Fibroblast of pulmonary artery (primary cell): ENCODE measurements around the gene CLEC2D.

Experiments used
- DNase-seq: peaks from one replicate; pipeline ENCODE4 v3.0.0-alpha.2; 2010; ENCODE audit warnings: low read depth
- H3K4me3 ChIP-seq: replicated peaks from 2 replicates; pipeline ENCODE4 v1.5.1; 2011; ENCODE audit warnings: low read depth, mild to moderate bottlenecking, control low read depth, low read length, moderate library complexity
- CTCF ChIP-seq: IDR thresholded peaks from 2 replicates; pipeline ENCODE4 v1.5.1; 2011; ENCODE audit warnings: mild to moderate bottlenecking, control low read depth, low read length, inconsistent platforms; ENCODE audit errors: missing control alignments

Gene CLEC2D

GRCh38 chr12:9646794-9647781 lies 22.4 kb upstream of the CLEC2D start:
- TF ChIP-seq CTCF = no peak
- peak overlapping the region; percentile 65 for H3K4me3 ChIP-seq
- peak; percentile 32 for DNase-seq

DNA sequence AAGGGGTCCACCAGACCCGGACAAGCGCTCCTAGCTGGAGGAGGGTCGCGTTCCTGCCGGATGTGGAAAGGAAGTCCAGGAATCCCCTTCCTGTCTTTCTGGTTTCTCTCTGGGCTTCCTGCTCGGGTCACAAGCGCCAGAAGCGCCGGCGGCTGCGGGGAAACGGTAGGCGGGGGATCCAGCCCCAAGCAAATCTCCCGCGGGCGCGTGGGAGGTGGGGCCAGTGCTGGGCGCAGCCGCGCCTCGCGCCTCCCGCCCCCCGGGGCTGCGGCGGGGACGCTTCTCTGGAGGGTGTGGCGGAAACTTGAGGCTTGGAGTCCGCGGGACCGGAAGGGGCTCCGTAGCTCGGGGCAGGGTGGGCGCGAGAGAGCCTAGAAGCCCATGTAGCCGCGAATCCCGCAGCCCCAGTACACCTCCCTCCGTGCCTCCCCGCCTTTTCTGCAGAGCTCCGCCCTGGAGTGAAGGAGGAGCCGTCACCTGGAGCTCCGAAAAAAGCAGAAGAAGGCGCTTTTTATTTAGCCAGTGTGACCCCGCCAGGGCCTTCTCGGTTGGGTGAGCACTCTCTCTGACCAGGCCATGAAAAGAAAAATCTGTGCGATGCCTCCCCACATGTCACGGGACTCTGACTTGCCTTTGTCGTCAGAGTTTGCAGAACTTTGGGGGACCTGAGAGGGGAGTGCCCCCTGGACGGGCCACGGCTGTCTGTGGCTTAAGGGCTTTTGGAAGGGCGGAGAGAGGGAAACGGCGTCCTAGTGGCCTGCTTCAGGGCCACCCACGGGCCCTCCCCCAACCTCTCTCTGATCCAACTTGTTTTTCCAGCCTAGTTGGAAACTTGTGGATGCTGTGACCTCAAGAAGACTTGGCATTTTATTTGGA lies 21.4 kb upstream of the CLEC2D start:
- TF ChIP-seq CTCF = no peak
- DNase-seq = peak; percentile 74
- peak overlapping the region; percentile 65 for H3K4me3 ChIP-seq

- TF ChIP-seq CTCF = no peak
- peak overlapping the region; percentile 65 for H3K4me3 ChIP-seq
- no peak for DNase-seq
Observed at GRCh38 chr12:9648701-9649531, 20.6 kb upstream of the CLEC2D start.

DNA sequence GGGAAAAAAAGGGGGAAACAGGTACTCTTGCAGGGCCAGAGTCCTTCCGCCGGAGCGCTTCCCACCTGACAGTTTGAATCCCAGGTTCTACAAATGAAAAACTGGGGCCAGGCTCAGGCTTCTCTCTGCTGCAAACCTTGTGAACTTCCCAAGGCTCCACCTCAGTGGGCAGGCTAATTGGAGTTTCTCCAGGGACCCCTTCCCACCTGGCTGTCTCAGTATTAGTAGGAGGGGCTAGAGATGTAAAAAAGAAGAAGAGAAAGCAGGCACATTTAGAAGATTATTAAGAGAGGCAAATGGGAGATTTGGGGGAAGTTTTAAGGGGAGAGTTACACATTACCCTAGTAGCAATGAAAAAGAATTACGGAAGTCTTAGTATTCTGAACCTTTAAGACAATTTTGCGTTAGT lies 20.0 kb upstream of the CLEC2D start:
- no peak for DNase-seq
- peak overlapping the region; percentile 65 for H3K4me3 ChIP-seq
- TF ChIP-seq CTCF = no peak

GRCh38 chr12:9650151-9650576 lies 19.3 kb upstream of the CLEC2D start:
- no peak for DNase-seq
- no peak overlapping the region for H3K4me3 ChIP-seq
- TF ChIP-seq CTCF = no peak

GRCh38 chr12:9651265-9651729 lies 18.2 kb upstream of the CLEC2D start:
- H3K4me3 ChIP-seq = no peak overlapping the region
- no peak for TF ChIP-seq CTCF
- peak; percentile 66 for DNase-seq
